BJ (cell line): Measurements from ENCODE around the gene RASSF3. TPM values are rescaled to one million over a fixed set of nuclear protein-coding genes. Genes with fewer than 3 reads are reported as not detected.

Experiments used
- CTCF ChIA-PET: fragments of 350-600 bp; formaldehyde crosslinking; extraction: SDS; loops from one replicate; lab custom pipeline; 2021; ENCODE audit warnings: antibody characterized with exemption, inconsistent platforms; lab: Yijun Ruan, JAX
- POLR2A ChIA-PET: fragments of 300-600 bp; sonication (Branson Sonifier 250); formaldehyde crosslinking; extraction: SDS; loops from one replicate; lab custom pipeline; 2021; ENCODE audit warnings: antibody characterized with exemption; lab: Charles Lee
- DNase-seq: peaks from one replicate; pipeline ENCODE4 v3.0.0-alpha.2; 2011; ENCODE audit warnings: low read depth
- H3K27me3 ChIP-seq: 2 replicates; pipeline ENCODE4 v1.6.0; 2011; ENCODE audit warnings: low read length; ENCODE audit not compliant: control insufficient read depth, insufficient read depth
- H3K36me3 ChIP-seq: 2 replicates; pipeline ENCODE4 v1.5.1; 2011; ENCODE audit warnings: low read length; ENCODE audit not compliant: control insufficient read depth, insufficient read depth
- H3K4me3 ChIP-seq: 2 replicates; pipeline ENCODE4 v1.5.1; 2011; ENCODE audit warnings: low read depth, mild to moderate bottlenecking, control low read depth, low read length
- CTCF ChIP-seq: IDR thresholded peaks from 2 replicates; pipeline ENCODE4 v1.5.1; 2011; ENCODE audit warnings: low read depth, mild to moderate bottlenecking, control low read depth, inconsistent platforms, low read length, moderate library complexity; ENCODE audit not compliant: insufficient read depth
- polyA plus RNA-seq: library from polyadenylated mRNA; depleted of rRNA; stranded (reverse); fragments of >200 nt; gene quantifications from 2 replicates; pipeline ENCODE4 v1.2.3, GENCODE V29; 2011

Gene RASSF3
- polyA plus RNA-seq, 1 experiment: 27.7 TPM

DNA sequence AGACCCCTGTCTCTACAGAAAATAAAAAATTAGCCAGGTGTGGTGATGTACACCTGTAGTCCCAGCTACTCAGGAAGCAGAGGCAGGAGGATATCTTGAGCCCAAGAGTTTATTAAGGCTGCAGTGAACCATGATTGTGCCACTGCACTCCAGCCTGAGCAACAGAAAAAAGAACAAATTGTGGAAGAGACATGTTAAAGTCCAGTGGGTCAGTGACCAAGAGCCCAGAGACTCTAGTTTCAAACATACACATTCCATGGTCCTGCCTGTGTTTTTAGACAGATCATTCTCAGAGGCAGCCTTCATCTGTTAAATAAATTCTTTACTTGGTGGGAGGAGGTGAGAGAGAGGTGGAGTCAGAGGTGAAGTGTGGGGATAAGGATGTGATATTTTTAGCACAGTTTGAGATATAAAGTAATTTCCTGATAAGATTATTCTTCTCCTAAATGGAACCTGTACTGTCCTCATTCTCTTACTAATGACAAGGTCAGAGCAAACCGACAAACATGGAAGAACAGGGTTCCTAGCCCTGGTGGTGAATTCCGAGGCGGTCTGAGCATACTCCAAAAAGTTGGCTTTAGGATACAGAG is 48.7 kb downstream of the RASSF3 start:
- DNase-seq: no peak
- Histone ChIP-seq H3K27me3 (no peaks in the 10 kb centered on the region), H3K4me3 (no peak overlapping the region), H3K36me3 (no peaks in the 10 kb centered on the region)
- TF ChIP-seq CTCF: no peak
- CTCF ChIA-PET: no interaction called here
- POLR2A ChIA-PET: no interaction called here

- DNase-seq: no peak
- TF ChIP-seq CTCF: no peak
- ChIA-PET POLR2A (no interaction called here), CTCF (interaction anchor here (0.6 to 1.6 kb wide), 3 partner anchors 11 to 19 kb away, joined by 3 to 4 read pairs (median 3); no protein-coding TSS in a partner anchor)
- Histone ChIP-seq H3K4me3 (no peak overlapping the region), H3K36me3 (no peaks in the 10 kb centered on the region), H3K27me3 (no peaks in the 10 kb centered on the region)
Measured at GRCh38 chr12:64660237-64661018, 50.1 kb downstream of the RASSF3 start.

DNA sequence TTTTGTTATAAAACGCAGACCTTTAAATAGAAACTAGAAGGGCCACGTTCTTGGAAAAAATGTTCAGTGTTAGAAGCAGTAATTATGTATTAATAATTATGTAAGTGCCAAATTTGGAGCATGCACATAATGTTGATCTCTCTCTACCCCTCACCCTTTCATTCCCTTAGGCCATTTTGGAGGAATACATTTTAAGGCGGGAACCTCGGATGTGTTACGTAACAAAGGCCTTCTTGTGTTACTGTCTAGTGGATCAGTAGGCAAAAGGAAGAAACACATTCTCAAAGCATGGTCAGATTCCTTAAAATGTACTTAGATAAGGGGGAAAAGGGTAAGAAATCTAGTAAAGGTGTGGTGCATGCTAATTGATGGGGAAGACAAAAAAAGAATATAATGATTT is 52.7 kb downstream of the RASSF3 start:
- Histone ChIP-seq H3K4me3 (no peak overlapping the region), H3K36me3 (no peaks in the 10 kb centered on the region), H3K27me3 (no peaks in the 10 kb centered on the region)
- no peak for DNase-seq
- no peak for TF ChIP-seq CTCF
- ChIA-PET POLR2A (no interaction called here), CTCF (no interaction called here)

DNA sequence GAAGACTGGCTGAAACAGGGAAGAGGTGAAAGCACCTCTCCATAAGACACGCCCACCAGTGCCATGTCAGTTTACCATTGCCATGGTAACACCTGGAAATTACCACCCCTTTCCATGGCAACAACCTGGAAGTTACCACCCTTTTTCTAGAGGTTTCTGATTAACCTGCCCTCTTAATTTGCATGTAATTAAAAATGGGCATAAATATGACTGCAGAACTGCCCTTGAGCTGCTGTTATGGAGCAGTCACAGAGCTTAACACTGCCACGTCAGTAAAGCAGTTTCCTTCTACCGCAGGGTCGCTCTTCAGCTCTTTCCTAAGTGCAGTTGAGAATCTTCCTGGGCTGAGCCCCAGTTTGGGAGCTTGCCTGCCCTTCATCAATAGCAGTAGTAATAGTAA is 55.2 kb downstream of the RASSF3 start:
- TF ChIP-seq CTCF: no peak
- POLR2A ChIA-PET: no interaction called here
- CTCF ChIA-PET: no interaction called here
- DNase-seq: no peak
- H3K4me3 ChIP-seq: no peak overlapping the region
- H3K27me3 ChIP-seq: no peaks in the 10 kb centered on the region
- no peaks in the 10 kb centered on the region for H3K36me3 ChIP-seq

GRCh38 chr12:64666054-64666914 is 56.0 kb downstream of the RASSF3 start:
- no peak overlapping the region for H3K4me3 ChIP-seq

More at GRCh38 chr12:64666054-64666914, 56.0 kb downstream of the RASSF3 start:
- no peak for DNase-seq
- TF ChIP-seq CTCF: no peak
- CTCF ChIA-PET: no interaction called here
- POLR2A ChIA-PET: no interaction called here
- Histone ChIP-seq H3K27me3 (no peaks in the 10 kb centered on the region), H3K36me3 (no peaks in the 10 kb centered on the region)
